Stimulated activated naive CD4-positive, alpha-beta T cell (primary cell): ENCODE data around the gene ZNF557.
A peak's percentile ranks its signal among the peaks of the same experiment; 100 is the strongest.

Experiments used
- DNase-seq, 6 experiments: peaks; one replicate each; lab custom pipeline; 2025; lab: John Stamatoyannopoulos, UW

Gene ZNF557

GRCh38 chr19:7074705-7075282 lies 5.3 kb downstream of the ZNF557 start:
- no peak for DNase-seq

GRCh38 chr19:7076151-7076550 lies 6.6 kb downstream of the ZNF557 start:
- DNase-seq = no peak

GRCh38 chr19:7078008-7078407 lies 8.5 kb downstream of the ZNF557 start:
- no peak for DNase-seq

- DNase-seq = peak in 3 of 6 experiments; percentile 13 to 52 (median 28)
Observed at GRCh38 chr19:7083076-7083956, 13.8 kb downstream of the ZNF557 start.

- DNase-seq = no peak
Observed at GRCh38 chr19:7088999-7089398, 19.5 kb downstream of the ZNF557 start.

- DNase-seq = no peak
Observed at GRCh38 chr19:7098096-7098495, 28.6 kb downstream of the ZNF557 start.

- peak; percentile 73 to 97 (median 90) for DNase-seq
Observed at GRCh38 chr19:7098701-7099596, 29.4 kb downstream of the ZNF557 start.

- DNase-seq = no peak
Observed at GRCh38 chr19:7099597-7099921, 30.1 kb downstream of the ZNF557 start.

GRCh38 chr19:7101498-7102253 lies 32.2 kb downstream of the ZNF557 start:
- peak in 4 of 6 experiments; percentile 21 to 73 (median 40) for DNase-seq

GRCh38 chr19:7104747-7105447 lies 35.4 kb downstream of the ZNF557 start:
- no peak for DNase-seq

- DNase-seq = no peak
Observed at GRCh38 chr19:7106711-7107657, 37.5 kb downstream of the ZNF557 start.

GRCh38 chr19:7109678-7110289 lies 40.3 kb downstream of the ZNF557 start:
- DNase-seq = no peak

- DNase-seq = no peak
Observed at GRCh38 chr19:7112675-7113074, 43.2 kb downstream of the ZNF557 start.

GRCh38 chr19:7113233-7113632 lies 43.7 kb downstream of the ZNF557 start:
- no peak for DNase-seq

- no peak for DNase-seq
Observed at GRCh38 chr19:7115721-7116120, 46.2 kb downstream of the ZNF557 start.

GRCh38 chr19:7117248-7117647 lies 47.7 kb downstream of the ZNF557 start:
- DNase-seq = no peak

- no peak for DNase-seq
Observed at GRCh38 chr19:7119582-7119981, 50.1 kb downstream of the ZNF557 start.

- no peak for DNase-seq
Observed at GRCh38 chr19:7120499-7120898, 51.0 kb downstream of the ZNF557 start.

- no peak for DNase-seq
Observed at GRCh38 chr19:7122701-7123100, 53.2 kb downstream of the ZNF557 start.

GRCh38 chr19:7124782-7125181 lies 55.3 kb downstream of the ZNF557 start:
- DNase-seq = no peak
